GM12878 (cell line): ENCODE measurements around the gene RTF1. TPM values are rescaled to one million over a fixed set of nuclear protein-coding genes. Genes with fewer than 3 reads are reported as not detected.

Source experiments
- ATAC-seq: fragments of 200-7000 bp; cut with Tn5 transposase; 3 replicates; pipeline ENCODE4 v1.9.1; 2020; ENCODE audit warnings: mild to moderate bottlenecking, moderate library complexity
- BruUV-seq: library from RNA; stranded (reverse); fragments of 400-500 nt; replicated peaks from 2 replicates; lab custom pipeline; 2021; lab: Mats Ljungman, UMichigan
- CTCF ChIA-PET: fragments of 300-600 bp; sonication (Branson Sonifier 250); formaldehyde crosslinking; extraction: SDS; loops from one replicate; lab custom pipeline; 2021; ENCODE audit warnings: inconsistent platforms; lab: Yijun Ruan, JAX
- POLR2A ChIA-PET: fragments of 350-600 bp; formaldehyde crosslinking; extraction: SDS; loops from one replicate; lab custom pipeline; 2021; ENCODE audit warnings: inconsistent platforms; lab: Charles Lee
- RAD21 ChIA-PET: fragments of 300-600 bp; sonication (Branson Sonifier 250); formaldehyde crosslinking; loops from one replicate; lab custom pipeline; 2023; ENCODE audit warnings: antibody characterized with exemption; ENCODE audit not compliant: unreplicated experiment; lab: Charles Lee
- SMC1A ChIA-PET: fragments of 300-600 bp; sonication (Branson Sonifier 250); formaldehyde crosslinking; loops from one replicate; lab custom pipeline; 2023; ENCODE audit not compliant: unreplicated experiment, uncharacterized antibody; lab: Charles Lee
- DNase-seq: peaks from one replicate; pipeline ENCODE4 v3.0.0-alpha.2; 2011; ENCODE audit warnings: low read depth, low spot score
- FAIRE-seq: peaks from 3 replicates; lab custom pipeline; 2011; peaks lifted over from hg19 to GRCh38; lab: Jason Lieb, UNC
- H2AFZ ChIP-seq: 2 replicates; pipeline ENCODE4 v1.6.0; 2011; ENCODE audit warnings: low read depth, low read length, control low read depth; ENCODE audit not compliant: control insufficient read depth
- H3K27ac ChIP-seq: 2 replicates; pipeline ENCODE4 v1.5.1; 2011; ENCODE audit warnings: control low read depth; ENCODE audit not compliant: control insufficient read depth, insufficient read depth
- H3K27me3 ChIP-seq, 2 experiments: replicated peaks in 1 of 2; 2 replicates each; pipeline versions ENCODE4 v1.6.0 to v1.6.1; 2011; ENCODE audit warnings: low read length in 1 of 2; ENCODE audit not compliant: control insufficient read depth in 2 of 2, insufficient read depth in 2 of 2
- H3K36me3 ChIP-seq, 2 experiments: 2 replicates each; pipeline ENCODE4 v1.5.1; 2011; ENCODE audit warnings: low read length in 1 of 2; ENCODE audit not compliant: control insufficient read depth in 2 of 2, insufficient read depth in 2 of 2
- H3K4me1 ChIP-seq: 2 replicates; pipeline ENCODE4 v1.6.1; 2011; ENCODE audit warnings: mild to moderate bottlenecking, low read length, moderate library complexity, mixed read lengths; ENCODE audit not compliant: control insufficient read depth, insufficient read depth
- H3K4me2 ChIP-seq: 2 replicates; pipeline ENCODE4 v1.6.0; 2011; ENCODE audit warnings: control low read depth; ENCODE audit not compliant: control insufficient read depth, insufficient read depth
- H3K4me3 ChIP-seq: fragments of 200-600 bp; sonication (generic); 2 replicates; pipeline ENCODE4 v1.5.1; 2016
- H3K79me2 ChIP-seq: 2 replicates; pipeline ENCODE4 v1.6.0; 2011; ENCODE audit warnings: low read length; ENCODE audit not compliant: control insufficient read depth, insufficient read depth
- H3K9ac ChIP-seq: 2 replicates; pipeline ENCODE4 v1.8.0; 2011; ENCODE audit warnings: low read length, control low read depth, mixed read lengths; ENCODE audit not compliant: control insufficient read depth, insufficient read depth
- H3K9me3 ChIP-seq: replicated peaks from 3 replicates; pipeline ENCODE4 v1.5.1; 2011; ENCODE audit warnings: mild to moderate bottlenecking, low read length; ENCODE audit not compliant: control insufficient read depth, insufficient read depth
- H4K20me1 ChIP-seq: 2 replicates; pipeline ENCODE4 v1.6.0; 2011; ENCODE audit not compliant: control insufficient read depth, insufficient read depth
- CEBPB ChIP-seq, 2 experiments: fragments of 150-350 bp in 1 of 2; IDR thresholded peaks; 2 replicates each; pipeline ENCODE4 v1.6.1; 2012 to 2014; ENCODE audit warnings: low read depth in 2 of 2, low read length in 2 of 2, borderline replicate concordance in 1 of 2, inconsistent platforms in 1 of 2
- CHD4 ChIP-seq: fragments of 200-600 bp; sonication (generic); IDR thresholded peaks from 2 replicates; pipeline ENCODE4 v1.6.1; 2016; ENCODE audit warnings: mild to moderate bottlenecking
- CTCF ChIP-seq, 3 experiments: IDR thresholded peaks in 2 of 3; conservative IDR thresholded peaks in 1 of 3; 2 replicates each; pipeline ENCODE4 v1.5.1; 2011; ENCODE audit warnings: low read depth in 3 of 3, low read length in 3 of 3, mild to moderate bottlenecking in 3 of 3, control low read depth in 2 of 3, moderate library complexity in 2 of 3, inconsistent platforms in 1 of 3, mixed read lengths in 1 of 3; ENCODE audit not compliant: control insufficient read depth in 2 of 3, insufficient read depth in 1 of 3; ENCODE audit errors: extremely low read depth in 1 of 3
- HDAC6 ChIP-seq: fragments of 200-600 bp; sonication (generic); IDR thresholded peaks from one replicate; pipeline ENCODE4 v1.8.0; 2017; ENCODE audit warnings: antibody characterized with exemption; ENCODE audit not compliant: unreplicated experiment
- KLF5 ChIP-seq: fragments of 450-650 bp; IDR thresholded peaks from 2 replicates; pipeline ENCODE4 v1.6.1; 2014; ENCODE audit warnings: mild to moderate bottlenecking; ENCODE audit not compliant: partially characterized antibody
- NR2C1 ChIP-seq: fragments of 450-650 bp; IDR thresholded peaks from 2 replicates; pipeline ENCODE4 v1.6.1; 2017; ENCODE audit warnings: antibody characterized with exemption, mild to moderate bottlenecking, moderate library complexity
- POLR2AphosphoS5 ChIP-seq: IDR thresholded peaks from 2 replicates; pipeline ENCODE4 v1.6.1; 2011; ENCODE audit warnings: mild to moderate bottlenecking, low read length, inconsistent platforms
- PRDM15 ChIP-seq: fragments of 450-650 bp; formaldehyde crosslinking; IDR thresholded peaks from 2 replicates; pipeline ENCODE4 v1.4.0; 2020; ENCODE audit warnings: mild to moderate bottlenecking, moderate library complexity
- RAD51 ChIP-seq: fragments of 450-650 bp; IDR thresholded peaks from 2 replicates; pipeline ENCODE4 v1.6.1; 2016; ENCODE audit warnings: moderate library complexity, mild to moderate bottlenecking, inconsistent platforms
- RELA ChIP-seq: fragments of 450-650 bp; IDR thresholded peaks from 2 replicates; pipeline ENCODE4 v1.8.0; 2014; ENCODE audit warnings: borderline replicate concordance; ENCODE audit not compliant: partially characterized antibody
- RELB ChIP-seq: fragments of 450-650 bp; IDR thresholded peaks from 2 replicates; pipeline ENCODE4 v1.6.1; 2017; ENCODE audit warnings: low read depth, mild to moderate bottlenecking, moderate library complexity
- SMAD5 ChIP-seq: IDR thresholded peaks from 2 replicates; pipeline ENCODE4 v1.6.1; 2016; ENCODE audit warnings: antibody characterized with exemption, low read depth
- SRF ChIP-seq, 2 experiments: IDR thresholded peaks; 2 replicates each; pipeline ENCODE4 v1.6.1; 2011; ENCODE audit warnings: low read depth in 2 of 2, low read length in 2 of 2, mild to moderate bottlenecking in 1 of 2, moderate library complexity in 1 of 2
- TCF12 ChIP-seq: IDR thresholded peaks from 2 replicates; pipeline ENCODE4 v1.6.1; 2011; ENCODE audit warnings: low read depth, mild to moderate bottlenecking, low read length
- USF1 ChIP-seq: IDR thresholded peaks from 2 replicates; pipeline ENCODE4 v1.6.1; 2011; ENCODE audit warnings: borderline replicate concordance, low read depth, mild to moderate bottlenecking, moderate library complexity, mixed read lengths, low read length; ENCODE audit not compliant: insufficient read depth; ENCODE audit errors: extremely low read length
- YBX1 ChIP-seq: fragments of 450-650 bp; IDR thresholded peaks from 2 replicates; pipeline ENCODE4 v1.6.1; 2016; ENCODE audit warnings: antibody characterized with exemption
- WGBS: methylation state at CpG from one replicate; pipeline ENCODE4 v1.1.6; 2016; ENCODE audit warnings: low lambda C conversion rate; ENCODE audit not compliant: insufficient replicate concordance, insufficient coverage; ENCODE audit errors: missing lambda C conversion rate; 5-methylcytosine and 5-hydroxymethylcytosine counted together
- in situ Hi-C: fragments of 300-500 bp; cut with MboI; formaldehyde crosslinking; loops from 9 replicates; pipeline ENCODE4 v1.14.3; 2018; ENCODE audit warnings: mixed read lengths
- intact Hi-C: fragments of 100-400 bp; cut with micrococcal nuclease; formaldehyde crosslinking; loops from one replicate; pipeline ENCODE4 v1.14.2; 2022; ENCODE audit not compliant: unreplicated experiment
- polyA plus RNA-seq, 11 experiments: library from polyadenylated mRNA; depleted of rRNA in 4 of 11; unstranded in 6 of 11; stranded (reverse) in 5 of 11; fragments of >200 nt; fragmentation: Nextera tagmentation in 4 of 11; fragmentation: Illumina TruSeq in 1 of 11; extraction: Ambion mirVana in 4 of 11; extraction: Trizol in 1 of 11; gene quantifications; 1 replicate in 1 of 11; 2 replicates in 10 of 11; pipeline versions ENCODE4 v1.2.1 to v1.2.3, GENCODE V29; 2011 to 2016; ENCODE audit warnings: inconsistent platforms in 2 of 11, missing spikeins in 2 of 11, low read depth in 1 of 11
- total RNA-seq, 4 experiments: library from RNA; depleted of rRNA in 3 of 4; stranded (reverse); fragments of >200 nt in 3 of 4; fragmentation: Illumina TruSeq in 1 of 4; extraction: Trizol in 1 of 4; gene quantifications; 2 replicates each; pipeline versions ENCODE4 v1.2.1 to v1.2.3, GENCODE V29; 2013 to 2021

Gene RTF1
- total and polyA plus RNA-seq, 10 of the 15 experiments (the other 5 are each of a cell fraction or from before 2014, with no cell fraction given): 7.2 to 67.9 (median 32.3) TPM

GRCh38 chr15:41435037-41435786 is 18.3 kb downstream of the RTF1 start:
- peaks cover 21% of the 10 kb centered on the region for H3K79me2 ChIP-seq
- POLR2A ChIA-PET: no interaction called here
- H3K4me3 ChIP-seq: no peak overlapping the region
- ATAC-seq (no peak), FAIRE-seq (no peak), DNase-seq (no peak)
- RAD21 ChIA-PET: no interaction called here
- SMC1A ChIA-PET: no interaction called here
- H3K36me3 ChIP-seq: peaks cover 0 to 9% of the 10 kb centered on the region in 2 experiments; a peak in 3 of 4 replicates
- peaks cover 3% of the 10 kb centered on the region; the same call in 1 of the 2 replicates for H3K4me1 ChIP-seq
- H3K9ac ChIP-seq: no peak overlapping the region
- no peak overlapping the region for H3K4me2 ChIP-seq
- H3K27me3 ChIP-seq: no peaks in the 10 kb centered on the region
- CTCF ChIA-PET: interaction anchor here (1.0 kb wide), 1 partner anchor 31 kb away, joined by 3 read pairs; no protein-coding TSS in a partner anchor
- H3K27ac ChIP-seq: no peak overlapping the region
- in situ Hi-C loops: no loop called here
- no TSS peak for BruUV-seq
- H3K9me3 ChIP-seq: no peaks in the 10 kb centered on the region
- no peak overlapping the region for H2AFZ ChIP-seq
- 36% methylated on average over 4 of the region's 4 CpGs for WGBS
- intact Hi-C loops: no loop called here
- no peaks in the 10 kb centered on the region for H4K20me1 ChIP-seq
- no peak for TF ChIP-seq RAD51
- no peak for TF ChIP-seq KLF5
- TF ChIP-seq TCF12: no peak
- TF ChIP-seq POLR2AphosphoS5: no peak
- TF ChIP-seq CTCF (IDR thresholded peaks at IDR 0.05 in 2 of 3, conservative IDR thresholded peaks at IDR 0.05 in 1 of 3; ENCODE audit: control insufficient read depth in 2 of 3, extremely low read depth in 1 of 3, insufficient read depth in 1 of 3, low read depth in 3 of 3, low read length in 3 of 3): no peak
- TF ChIP-seq RELB: no peak
- no peak for TF ChIP-seq YBX1
- TF ChIP-seq HDAC6: no peak
- TF ChIP-seq PRDM15: no peak
- TF ChIP-seq CHD4: no peak
- TF ChIP-seq SMAD5: no peak
- TF ChIP-seq RELA: no peak
- TF ChIP-seq USF1: no peak
- no peak for TF ChIP-seq CEBPB (IDR thresholded peaks at IDR 0.05; ENCODE audit: borderline replicate concordance in 1 of 2, low read depth in 2 of 2, low read length in 2 of 2)
- TF ChIP-seq SRF (IDR thresholded peaks at IDR 0.05; ENCODE audit: low read depth in 2 of 2, low read length in 2 of 2): no peak
- no peak for TF ChIP-seq NR2C1
